ENCODE data around the gene OXCT2. TPM values are rescaled to one million over a fixed set of nuclear protein-coding genes. Genes with fewer than 3 reads are reported as not detected.

The OXCT2 gene
- total and polyA plus RNA-seq, 2 experiments from 2014 or later: 0.69 to 3.5 TPM

GRCh38 chr1:39762550-39763540 is 8.3 kb downstream of the OXCT2 start:
- H3K27me3 ChIP-seq (replicated peaks; ENCODE audit: insufficient read depth): no peaks in the 10 kb centered on the region
- no peaks in the 10 kb centered on the region for H3K9me2 ChIP-seq (ENCODE audit: insufficient read depth)
- H3K9me3 ChIP-seq (ENCODE audit: low read depth): no peaks in the 10 kb centered on the region
- H2AFZ ChIP-seq: no peak overlapping the region
- TF ChIP-seq EZH2phosphoT487 (IDR thresholded peaks at IDR 0.05; ENCODE audit: insufficient read depth, low read depth) (no peak), EZH2 (IDR thresholded peaks at IDR 0.05; ENCODE audit: insufficient read depth, poor library complexity, severe bottlenecking) (no peak)
- H3K4me1 ChIP-seq (ENCODE audit: insufficient read depth): no peaks in the 10 kb centered on the region
- H3K79me2 ChIP-seq (ENCODE audit: insufficient read depth): no peaks in the 10 kb centered on the region
- H3K9ac ChIP-seq: no peak overlapping the region
- H3K4me2 ChIP-seq (ENCODE audit: unreplicated experiment): no peak overlapping the region
- H3K36me3 ChIP-seq (ENCODE audit: low read depth): no peaks in the 10 kb centered on the region
- no peaks in the 10 kb centered on the region for H3F3A ChIP-seq (ENCODE audit: insufficient read depth)
- no peaks in the 10 kb centered on the region for H4K20me1 ChIP-seq (ENCODE audit: insufficient read depth)
- DNase-seq: no peak
- no peak overlapping the region for H3K4me3 ChIP-seq
- WGBS, 2 experiments (ENCODE audit: low coverage in 1 of 2, low lambda C conversion rate in 2 of 2, missing lambda C conversion rate in 2 of 2): 78 to 89% methylated on average over 22 to 28 of the region's 30 CpGs
- in situ Hi-C loops (cut with MboI): no loop called here
- no peak overlapping the region for H3K27ac ChIP-seq

GRCh38 chr1:39761557-39762260 is 9.4 kb downstream of the OXCT2 start:
- in situ Hi-C loops (cut with MboI): no loop called here
- no peak overlapping the region for H2AFZ ChIP-seq
- 78 to 83% methylated on average over 16 of the region's 16 CpGs for WGBS, 2 experiments (ENCODE audit: low coverage in 1 of 2, low lambda C conversion rate in 2 of 2, missing lambda C conversion rate in 2 of 2)
- no peak for TF ChIP-seq EZH2 (IDR thresholded peaks at IDR 0.05; ENCODE audit: insufficient read depth, poor library complexity, severe bottlenecking)
- TF ChIP-seq EZH2phosphoT487 (IDR thresholded peaks at IDR 0.05; ENCODE audit: insufficient read depth, low read depth): no peak
- no peaks in the 10 kb centered on the region for H4K20me1 ChIP-seq (ENCODE audit: insufficient read depth)
- H3K9ac ChIP-seq: no peak overlapping the region
- no peak overlapping the region for H3K27ac ChIP-seq
- H3K36me3 ChIP-seq (ENCODE audit: low read depth): no peaks in the 10 kb centered on the region; the same call in 1 of the 2 replicates
- no peaks in the 10 kb centered on the region for H3K9me3 ChIP-seq (ENCODE audit: low read depth)
- no peak overlapping the region for H3K4me3 ChIP-seq
- no peaks in the 10 kb centered on the region for H3K9me2 ChIP-seq (ENCODE audit: insufficient read depth)
- no peaks in the 10 kb centered on the region for H3F3A ChIP-seq (ENCODE audit: insufficient read depth)
- DNase-seq: no peak
- no peaks in the 10 kb centered on the region for H3K4me1 ChIP-seq (ENCODE audit: insufficient read depth)
- no peaks in the 10 kb centered on the region for H3K79me2 ChIP-seq (ENCODE audit: insufficient read depth)
- H3K27me3 ChIP-seq (replicated peaks; ENCODE audit: insufficient read depth): no peaks in the 10 kb centered on the region
- H3K4me2 ChIP-seq (ENCODE audit: unreplicated experiment): no peak overlapping the region

- in situ Hi-C loops (cut with MboI): no loop called here
Observed at GRCh38 chr1:39761016-39761415, 10.1 kb downstream of the OXCT2 start.

More at GRCh38 chr1:39761016-39761415, 10.1 kb downstream of the OXCT2 start:
- Histone ChIP-seq H3K4me2 (ENCODE audit: unreplicated experiment) (no peak overlapping the region), H3K79me2 (ENCODE audit: insufficient read depth) (no peaks in the 10 kb centered on the region), H3K27me3 (replicated peaks; ENCODE audit: insufficient read depth) (no peaks in the 10 kb centered on the region), H3K9me2 (ENCODE audit: insufficient read depth) (no peaks in the 10 kb centered on the region), H2AFZ (no peak overlapping the region), H3K4me3 (no peak overlapping the region), H3K27ac (no peak overlapping the region), H3K9ac (no peak overlapping the region), H3K9me3 (ENCODE audit: low read depth) (no peaks in the 10 kb centered on the region), H3K36me3 (ENCODE audit: low read depth) (no peaks in the 10 kb centered on the region; the same call in 1 of the 2 replicates), H3F3A (ENCODE audit: insufficient read depth) (no peaks in the 10 kb centered on the region), H3K4me1 (ENCODE audit: insufficient read depth) (no peaks in the 10 kb centered on the region), H4K20me1 (ENCODE audit: insufficient read depth) (no peaks in the 10 kb centered on the region)
- no peak for DNase-seq
- TF ChIP-seq EZH2 (IDR thresholded peaks at IDR 0.05; ENCODE audit: insufficient read depth, poor library complexity, severe bottlenecking) (no peak), EZH2phosphoT487 (IDR thresholded peaks at IDR 0.05; ENCODE audit: insufficient read depth, low read depth) (no peak)
- 72 to 74% methylated on average over 9 of the region's 9 CpGs for WGBS, 2 experiments (ENCODE audit: low coverage in 1 of 2, low lambda C conversion rate in 2 of 2, missing lambda C conversion rate in 2 of 2)
